DMS114 treated with DMSO at 0.1 percent for 48 hours (cell line): ENCODE data around the gene RABGEF1.
A peak's percentile ranks its signal among the peaks of the same experiment; 100 is the strongest.
"Not testable (repeated sequence)": the region's sequence is repeated elsewhere in the genome, so short reads cannot be mapped to it uniquely, and the experiment has no call there.

ENCODE experiments used
- DNase-seq: peaks from one replicate; lab custom pipeline; 2025; ENCODE audit not compliant: unreplicated experiment; lab: John Stamatoyannopoulos, UW

RABGEF1 gene

DNA sequence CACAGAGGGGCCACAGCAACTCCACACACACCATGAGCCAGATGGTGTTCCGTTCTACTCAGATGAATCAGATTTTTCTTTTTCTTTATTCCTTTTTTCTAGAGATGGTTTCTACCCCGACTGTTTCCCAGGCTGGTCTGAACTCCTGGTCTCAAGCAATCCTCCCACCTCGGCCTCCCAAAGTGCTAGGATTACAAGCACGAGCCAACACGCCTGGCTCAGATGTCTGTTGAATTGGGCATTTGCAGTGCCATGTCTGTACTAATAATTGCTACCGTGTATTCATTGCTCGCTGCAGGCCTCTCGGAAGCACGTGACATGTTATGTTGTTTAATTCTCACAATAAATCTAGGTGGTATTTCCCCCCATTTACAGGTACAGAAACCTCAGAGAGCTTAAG lies 67.2 kb downstream of the RABGEF1 start:
- no peak for DNase-seq

GRCh38 chr7:66810716-66811115 lies 70.2 kb downstream of the RABGEF1 start:
- no peak for DNase-seq

DNA sequence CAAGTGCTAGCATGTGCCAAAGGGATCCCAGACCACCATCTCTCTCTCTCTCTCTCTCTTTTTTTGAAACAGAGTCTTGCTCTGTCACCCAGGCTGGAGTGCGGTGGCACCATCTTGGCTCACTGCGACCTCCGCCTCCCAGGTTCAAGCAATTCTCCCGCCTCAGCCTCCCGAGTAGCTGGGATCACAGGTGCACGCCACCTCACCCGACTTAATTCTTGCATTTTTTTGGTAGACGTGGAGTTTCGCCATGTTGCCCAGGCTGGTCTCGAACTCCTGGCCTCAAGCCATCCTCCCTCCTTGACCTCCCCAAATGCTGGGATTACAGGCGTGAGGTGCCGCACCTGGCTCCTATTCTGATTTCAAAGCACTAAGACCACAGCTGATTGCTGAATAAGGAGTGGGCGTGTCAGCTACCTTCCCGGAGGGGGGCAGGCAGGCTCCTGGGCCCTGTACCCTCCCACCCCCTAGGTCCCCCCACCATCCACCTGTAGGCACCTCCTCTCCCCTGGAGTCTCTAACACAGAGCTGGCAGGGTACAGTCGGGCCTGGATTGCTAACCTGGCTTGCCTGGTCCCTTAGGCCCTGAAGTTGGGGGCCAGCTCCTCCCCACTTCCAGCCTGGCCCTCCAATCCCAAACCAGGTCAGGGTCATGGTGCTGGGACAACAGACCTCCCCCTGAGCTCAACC lies 74.8 kb downstream of the RABGEF1 start:
- DNase-seq = not testable (repeated sequence)

- no peak for DNase-seq
Measured at GRCh38 chr7:66815951-66816350, 75.4 kb downstream of the RABGEF1 start.

GRCh38 chr7:66816658-66817057 lies 76.1 kb downstream of the RABGEF1 start:
- not testable (repeated sequence) for DNase-seq

DNA sequence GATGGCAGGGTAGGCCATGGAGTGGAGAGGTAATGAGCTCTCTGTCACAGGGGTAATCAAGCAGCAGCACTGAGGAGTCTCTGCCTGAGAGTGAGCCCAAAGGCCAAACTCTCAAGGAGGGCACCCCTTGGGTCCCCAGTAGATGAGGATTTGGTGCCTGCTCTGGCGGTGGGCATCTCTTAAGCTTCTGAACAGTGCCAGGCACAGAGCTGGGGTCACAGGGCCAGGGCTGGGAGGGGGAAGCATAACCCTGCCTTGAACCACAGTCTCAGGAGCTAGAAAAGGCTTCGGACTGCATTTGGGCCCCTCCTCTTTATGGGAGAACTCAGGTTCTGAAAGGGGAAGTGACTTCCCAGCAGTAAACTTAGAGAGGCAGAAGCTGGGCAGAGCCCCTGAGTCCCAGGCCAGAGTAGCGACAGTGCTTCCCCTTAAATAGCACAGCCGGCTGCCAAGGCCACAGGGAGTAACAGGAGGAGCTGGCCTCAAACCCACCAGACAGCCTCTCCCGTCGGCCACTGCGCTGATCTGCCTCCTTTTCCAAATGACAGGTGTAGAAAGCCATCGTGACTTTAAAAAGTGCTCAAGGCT lies 76.8 kb downstream of the RABGEF1 start:
- not testable (repeated sequence) for DNase-seq

DNA sequence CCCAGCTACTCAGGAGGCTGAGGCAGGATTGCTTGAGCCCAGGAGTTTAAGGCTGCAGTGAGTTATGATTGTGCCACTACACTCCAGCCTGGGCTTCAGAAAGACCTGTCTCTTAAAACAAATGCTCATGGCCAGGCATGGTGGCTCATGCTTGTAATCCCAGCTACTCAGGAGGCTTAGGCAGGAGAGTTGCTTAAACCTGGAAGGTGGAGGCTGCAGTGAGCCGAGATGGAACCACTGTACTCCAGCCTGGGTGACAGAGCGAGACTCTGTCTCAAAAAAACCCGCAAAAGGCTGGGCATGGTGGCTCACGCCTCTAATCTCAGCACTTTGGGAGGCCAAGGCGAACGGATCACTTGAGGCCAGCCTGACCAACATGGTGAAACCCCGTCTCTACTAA lies 77.4 kb downstream of the RABGEF1 start:
- DNase-seq = not testable (repeated sequence)

DNA sequence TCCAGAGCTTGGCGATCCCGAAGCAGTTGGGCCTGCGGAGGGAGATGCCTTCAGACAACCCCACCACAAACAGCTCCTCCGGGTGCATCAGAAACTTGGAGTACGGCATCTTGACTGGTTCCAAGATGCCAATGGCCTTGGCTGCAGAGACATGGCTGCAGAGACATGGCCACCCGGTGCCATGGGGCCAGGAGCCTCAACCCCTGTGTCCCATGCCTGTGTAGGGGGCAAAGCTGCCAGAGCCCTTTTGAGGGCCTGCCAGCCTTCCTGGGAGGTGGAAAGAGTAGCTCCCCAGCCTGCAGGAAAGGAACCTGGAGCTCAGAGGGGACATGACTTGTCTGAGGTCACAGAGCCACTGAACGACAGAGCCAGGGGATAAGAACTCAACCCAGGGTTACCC lies 83.5 kb downstream of the RABGEF1 start:
- no peak for DNase-seq

DNA sequence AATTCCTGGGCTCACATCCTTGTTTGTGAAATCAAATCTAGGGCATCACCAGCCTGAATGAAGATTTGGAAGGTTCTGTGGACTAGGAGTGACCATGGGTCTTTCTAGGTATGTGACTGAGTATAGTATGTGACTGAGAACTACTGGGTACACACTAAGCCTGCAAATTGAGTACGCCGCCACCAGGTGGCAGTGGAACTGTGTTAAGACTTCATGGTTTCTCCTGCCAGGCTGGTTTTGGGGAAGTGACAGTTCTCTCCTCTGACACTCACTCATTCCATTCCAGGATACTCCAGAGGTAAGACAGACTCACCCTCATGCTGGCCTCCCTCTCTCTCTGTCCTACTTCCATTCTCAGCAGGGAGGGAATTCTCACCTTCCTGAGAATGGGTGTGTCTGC lies 85.0 kb downstream of the RABGEF1 start:
- DNase-seq = not testable (repeated sequence)

DNA sequence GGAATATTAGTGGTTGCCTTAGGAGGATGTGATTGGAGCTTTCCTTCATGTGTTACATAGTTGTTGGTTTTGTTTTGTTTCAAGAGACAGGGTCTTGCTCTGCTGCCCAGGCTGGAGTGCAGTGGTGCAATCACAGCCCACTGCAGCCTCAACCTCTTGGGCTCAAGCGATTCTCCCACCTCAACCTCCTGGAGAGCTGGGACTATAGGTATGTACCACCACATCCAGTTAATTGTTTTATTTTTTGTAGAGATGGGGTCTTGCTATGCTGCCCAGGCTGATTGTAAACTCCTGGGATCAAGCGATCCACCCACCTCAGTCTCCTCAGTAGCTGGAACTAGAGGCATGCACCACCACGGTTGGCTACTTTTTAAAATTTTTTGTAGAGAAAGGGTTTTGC lies 86.1 kb downstream of the RABGEF1 start:
- no peak for DNase-seq

DNA sequence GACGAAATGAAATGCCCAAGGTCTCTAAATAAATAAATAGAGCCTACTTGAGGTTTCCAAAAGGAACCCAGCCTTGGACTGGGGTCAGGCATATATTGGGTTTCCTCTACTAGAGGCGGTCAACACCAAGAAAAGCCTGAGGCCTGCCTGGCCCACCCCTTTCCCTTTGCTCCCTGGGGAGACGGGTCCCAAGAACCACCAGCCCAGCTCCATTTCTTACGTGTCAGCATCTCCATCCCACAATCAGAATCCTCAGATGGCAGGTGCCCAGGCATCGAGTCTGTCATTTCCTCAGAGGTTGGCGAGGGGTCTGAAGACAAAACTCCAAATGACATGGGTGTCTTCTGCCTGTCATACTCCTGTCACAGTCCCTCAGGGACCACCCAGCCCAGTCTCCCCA lies 90.4 kb downstream of the RABGEF1 start:
- not testable (repeated sequence) for DNase-seq

- DNase-seq = no peak
Measured at GRCh38 chr7:66832531-66833351, 92.2 kb downstream of the RABGEF1 start.

DNA sequence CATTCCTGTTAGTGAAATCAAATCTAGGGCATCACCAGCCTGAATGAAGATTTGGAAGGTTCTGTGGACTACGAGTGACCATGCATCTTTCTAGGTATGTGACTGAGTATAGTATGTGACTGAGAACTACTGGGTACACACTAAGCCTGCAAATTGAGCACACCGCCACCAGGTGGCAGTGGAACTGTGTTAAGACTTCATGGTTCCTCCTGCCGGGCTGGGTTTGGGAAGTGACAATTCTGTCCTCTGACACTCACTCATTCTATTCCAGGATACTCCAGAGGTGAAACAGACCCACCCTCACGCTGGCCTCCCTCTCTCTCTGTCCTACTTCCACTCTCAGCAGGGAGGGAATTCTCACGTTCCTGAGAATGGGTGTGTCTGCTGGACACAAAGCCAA lies 96.5 kb downstream of the RABGEF1 start:
- DNase-seq = no peak

GRCh38 chr7:66837661-66838060 lies 97.1 kb downstream of the RABGEF1 start:
- no peak for DNase-seq

- DNase-seq = no peak
Measured at GRCh38 chr7:66839814-66840213, 99.3 kb downstream of the RABGEF1 start.

- DNase-seq = no peak
Measured at GRCh38 chr7:66840316-66840715, 99.8 kb downstream of the RABGEF1 start.

DNA sequence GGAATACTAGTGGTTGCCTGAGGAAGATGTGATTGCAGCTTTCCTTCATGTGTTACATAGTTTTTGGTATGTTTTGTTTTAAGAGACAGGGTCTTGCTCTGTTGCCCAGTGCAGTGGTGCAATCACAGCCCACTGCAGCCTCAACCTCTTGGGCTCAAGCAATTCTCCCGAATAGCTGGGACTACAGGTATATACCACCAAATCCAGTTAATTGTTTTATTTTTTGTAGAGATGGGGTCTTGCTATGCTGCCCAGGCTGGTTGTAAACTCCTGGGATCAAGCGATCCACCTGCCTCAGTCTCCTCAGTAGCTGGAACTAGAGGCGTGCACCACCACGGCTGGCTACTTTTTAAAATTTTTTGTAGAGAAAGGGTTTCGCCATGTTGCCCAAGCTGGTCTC lies 101.4 kb downstream of the RABGEF1 start:
- no peak for DNase-seq

GRCh38 chr7:66843492-66843891 lies 103.0 kb downstream of the RABGEF1 start:
- not testable (repeated sequence) for DNase-seq

GRCh38 chr7:66844552-66845378 lies 104.2 kb downstream of the RABGEF1 start:
- peak; percentile 85 for DNase-seq

DNA sequence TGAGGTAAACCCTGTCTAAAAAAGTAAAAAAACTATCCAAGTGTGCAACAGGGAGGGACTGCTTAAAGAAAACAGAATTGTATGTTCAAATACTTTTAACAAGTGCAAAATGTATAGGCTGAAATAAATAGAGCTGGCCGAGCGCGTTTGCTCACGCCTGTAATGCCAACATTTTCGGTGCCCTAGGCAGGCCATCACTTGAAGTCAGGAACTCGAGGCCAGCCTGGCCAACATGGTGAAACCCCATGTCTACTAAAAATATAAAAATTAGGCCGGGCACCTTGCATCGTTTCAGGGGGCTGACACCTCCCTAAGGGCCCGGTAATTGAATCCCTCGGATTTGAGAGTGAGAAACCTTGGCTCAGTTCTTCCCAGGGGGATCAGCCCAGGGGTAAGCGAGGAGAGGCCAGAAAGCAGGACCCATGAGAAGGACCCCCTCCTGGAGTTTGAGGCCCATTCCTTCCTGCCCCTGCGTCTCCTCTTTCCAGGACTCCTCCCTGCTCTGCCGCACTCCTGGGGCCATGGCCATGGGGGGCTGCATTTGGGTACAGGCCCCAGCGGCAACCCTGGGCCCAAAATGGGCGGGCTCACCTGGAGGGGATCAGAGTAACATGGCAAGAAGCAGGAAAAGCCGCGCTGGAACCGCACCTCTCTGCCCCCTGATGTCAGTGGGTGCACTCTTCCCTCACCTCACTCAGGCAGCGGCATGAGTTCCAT lies 105.0 kb downstream of the RABGEF1 start:
- no peak for DNase-seq

- DNase-seq = not testable (repeated sequence)
Measured at GRCh38 chr7:66846096-66846445, 105.5 kb downstream of the RABGEF1 start.
